H9 (cell line): ENCODE data around the gene LPCAT3. TPM values are rescaled to one million over a fixed set of nuclear protein-coding genes. Genes with fewer than 3 reads are reported as not detected.

Experiments
- DNase-seq: peaks from one replicate; pipeline ENCODE4 v3.0.0-alpha.2; 2017
- H2AFZ ChIP-seq: one replicate; pipeline ENCODE4 v1.6.1; 2013; ENCODE audit warnings: mild to moderate bottlenecking, low read length, control low read depth, moderate library complexity
- H2AK5ac ChIP-seq: 2 replicates; pipeline ENCODE4 v1.6.1; 2013; ENCODE audit warnings: low read length, control low read depth, mixed read lengths; ENCODE audit not compliant: insufficient read length
- H2BK120ac ChIP-seq: one replicate; pipeline ENCODE4 v1.6.1; 2013; ENCODE audit warnings: low read depth, mild to moderate bottlenecking, low read length, control low read depth, inconsistent platforms; ENCODE audit not compliant: poor library complexity, severe bottlenecking
- H2BK12ac ChIP-seq: 2 replicates; pipeline ENCODE4 v1.6.1; 2013; ENCODE audit warnings: low read length, control low read depth, mixed read lengths, low read depth; ENCODE audit not compliant: insufficient read length
- H2BK15ac ChIP-seq: 2 replicates; pipeline ENCODE4 v1.6.1; 2013; ENCODE audit warnings: low read depth, low read length, control low read depth
- H2BK20ac ChIP-seq: one replicate; pipeline ENCODE4 v1.6.1; 2013; ENCODE audit warnings: low read depth, mild to moderate bottlenecking, low read length, control low read depth, inconsistent platforms; ENCODE audit not compliant: poor library complexity, severe bottlenecking
- H2BK5ac ChIP-seq: 2 replicates; pipeline ENCODE4 v1.6.1; 2013; ENCODE audit warnings: low read length, control low read depth, mixed read lengths; ENCODE audit not compliant: insufficient read length
- H3K14ac ChIP-seq: 2 replicates; pipeline ENCODE4 v1.6.1; 2013; ENCODE audit warnings: low read length, control low read depth; ENCODE audit not compliant: insufficient read depth
- H3K18ac ChIP-seq: 2 replicates; pipeline ENCODE4 v1.6.1; 2013; ENCODE audit warnings: low read depth, mild to moderate bottlenecking, mixed read lengths, low read length, control low read depth; ENCODE audit not compliant: insufficient read length
- H3K23ac ChIP-seq: 2 replicates; pipeline ENCODE4 v1.6.1; 2013; ENCODE audit warnings: low read length, control low read depth, mixed read lengths, low read depth; ENCODE audit not compliant: insufficient read length
- H3K23me2 ChIP-seq: 2 replicates; pipeline ENCODE4 v1.6.1; 2013; ENCODE audit warnings: low read depth, mild to moderate bottlenecking, mixed read lengths, low read length, control low read depth; ENCODE audit not compliant: insufficient read length, poor library complexity, severe bottlenecking
- H3K27ac ChIP-seq: 2 replicates; pipeline ENCODE4 v1.5.1; 2013; ENCODE audit warnings: low read length, control low read depth, mixed read lengths, low read depth; ENCODE audit not compliant: insufficient read length
- H3K27me3 ChIP-seq: 2 replicates; pipeline ENCODE4 v1.6.1; 2013; ENCODE audit warnings: low read length, control low read depth, inconsistent platforms; ENCODE audit not compliant: insufficient read depth
- H3K4ac ChIP-seq: 2 replicates; pipeline ENCODE4 v1.6.1; 2013; ENCODE audit warnings: low read depth, mild to moderate bottlenecking, control low read depth, inconsistent platforms, low read length, moderate library complexity
- H3K4me1 ChIP-seq: 2 replicates; pipeline ENCODE4 v1.6.1; 2013; ENCODE audit warnings: low read length, control low read depth, inconsistent platforms; ENCODE audit not compliant: insufficient read depth
- H3K4me2 ChIP-seq: 2 replicates; pipeline ENCODE4 v1.6.1; 2013; ENCODE audit warnings: low read length, control low read depth, mixed read lengths; ENCODE audit not compliant: insufficient read length, insufficient read depth
- H3K56ac ChIP-seq: 2 replicates; pipeline ENCODE4 v1.6.1; 2013; ENCODE audit warnings: low read depth, mild to moderate bottlenecking, mixed read lengths, low read length, control low read depth; ENCODE audit not compliant: insufficient read length
- H3K79me1 ChIP-seq: 2 replicates; pipeline ENCODE4 v1.6.1; 2013; ENCODE audit warnings: low read depth, mild to moderate bottlenecking, moderate library complexity, low read length, control low read depth, inconsistent platforms; ENCODE audit not compliant: insufficient read depth, poor library complexity, severe bottlenecking
- H3K79me2 ChIP-seq: 2 replicates; pipeline ENCODE4 v1.6.1; 2013; ENCODE audit warnings: low read length, control low read depth, inconsistent platforms; ENCODE audit not compliant: insufficient read depth
- H3K9ac ChIP-seq: 2 replicates; pipeline ENCODE4 v1.6.1; 2013; ENCODE audit warnings: low read length, control low read depth, mixed read lengths; ENCODE audit not compliant: insufficient read length; ENCODE audit errors: extremely low read depth
- H3K9me3 ChIP-seq: one replicate; pipeline ENCODE4 v1.6.1; 2013; ENCODE audit warnings: low read depth, low read length, inconsistent platforms; ENCODE audit not compliant: control insufficient read depth
- H3T11ph ChIP-seq: one replicate; pipeline ENCODE4 v1.6.1; 2013; ENCODE audit warnings: mild to moderate bottlenecking, low read length, control low read depth, inconsistent platforms
- H4K20me1 ChIP-seq: one replicate; pipeline ENCODE4 v1.6.1; 2013; ENCODE audit not compliant: control insufficient read depth, insufficient read length, insufficient read depth
- H4K5ac ChIP-seq: 2 replicates; pipeline ENCODE4 v1.6.1; 2013; ENCODE audit warnings: low read depth, mild to moderate bottlenecking, mixed read lengths, low read length, control low read depth; ENCODE audit not compliant: insufficient read length
- H4K8ac ChIP-seq: replicated peaks from 2 replicates; pipeline ENCODE4 v1.6.1; 2013; ENCODE audit warnings: low read length, control low read depth, mixed read lengths, low read depth; ENCODE audit not compliant: insufficient read length
- H4K91ac ChIP-seq: 2 replicates; pipeline ENCODE4 v1.6.1; 2013; ENCODE audit warnings: low read depth, mild to moderate bottlenecking, moderate library complexity, mixed read lengths, low read length, control low read depth; ENCODE audit not compliant: insufficient read length
- H3K27ac Mint-ChIP-seq, 3 experiments: 2 replicates in 2 of 3; 3 replicates in 1 of 3; pipeline ENCODE4 v1.8.0; 2020 to 2021; ENCODE audit warnings: mixed read lengths in 3 of 3, mild to moderate bottlenecking in 1 of 3, moderate library complexity in 1 of 3
- H3K27me3 Mint-ChIP-seq: 2 replicates; pipeline ENCODE4 v1.8.0; 2021; ENCODE audit warnings: low read depth, mild to moderate bottlenecking, moderate library complexity, mixed read lengths
- H3K36me3 Mint-ChIP-seq, 3 experiments: 2 replicates in 2 of 3; 3 replicates in 1 of 3; pipeline ENCODE4 v1.8.0; 2020 to 2021; ENCODE audit warnings: low read depth in 3 of 3, mixed read lengths in 3 of 3; ENCODE audit not compliant: insufficient read depth in 1 of 3
- H3K4me1 Mint-ChIP-seq, 2 experiments: 2 replicates each; pipeline ENCODE4 v1.8.0; 2020; ENCODE audit warnings: mixed read lengths in 2 of 2
- H3K4me3 Mint-ChIP-seq, 2 experiments: 2 replicates in 1 of 2; 3 replicates in 1 of 2; pipeline ENCODE4 v1.8.0; 2020 to 2021; ENCODE audit warnings: mild to moderate bottlenecking in 2 of 2, mixed read lengths in 2 of 2, moderate library complexity in 1 of 2
- H3K9me3 Mint-ChIP-seq, 2 experiments: 2 replicates in 1 of 2; 3 replicates in 1 of 2; pipeline ENCODE4 v1.8.0; 2020; ENCODE audit warnings: mild to moderate bottlenecking in 2 of 2, mixed read lengths in 2 of 2, moderate library complexity in 1 of 2
- CTCF ChIP-seq: fragments of 200-600 bp; sonication (generic); conservative IDR thresholded peaks from 3 replicates; pipeline ENCODE4 v1.8.0; 2021; ENCODE audit warnings: antibody characterized with exemption, mild to moderate bottlenecking
- WGBS: extraction: QIAGEN DNeasy Blood & Tissue Kit; methylation state at CpG from one replicate; pipeline ENCODE4 v1.1.7; 2013; ENCODE audit warnings: missing lambda C conversion rate, low lambda C conversion rate, mixed read lengths; ENCODE audit not compliant: insufficient read length; ENCODE audit errors: extremely low coverage; 5-methylcytosine and 5-hydroxymethylcytosine counted together
- total RNA-seq: library from RNA; stranded (reverse); gene quantifications from 2 replicates; pipeline ENCODE4 v1.2.1, GENCODE V29; 2021

Gene LPCAT3
- total RNA-seq, 1 experiment from 2014 or later, result 47.7 TPM

- Histone ChIP-seq H3K4me1 (peaks cover 2% of the 10 kb centered on the region; the same call in 1 of the 2 replicates), H3K4ac (no peak overlapping the region), H2BK12ac (no peak overlapping the region), H2BK120ac (no peak overlapping the region), H2BK15ac (no peak overlapping the region), H3K79me2 (no peaks in the 10 kb centered on the region), H3K9me3 (no peaks in the 10 kb centered on the region), H4K8ac (no peak overlapping the region), H3K23ac (no peak overlapping the region), H3K9ac (no peak overlapping the region), H2BK20ac (no peak overlapping the region), H3K56ac (no peak overlapping the region), H4K5ac (no peak overlapping the region), H3K27ac (no peak overlapping the region), H3K4me2 (no peak overlapping the region), H3K23me2 (no peaks in the 10 kb centered on the region), H3K27me3 (no peaks in the 10 kb centered on the region), H2BK5ac (no peak overlapping the region), H3K79me1 (no peaks in the 10 kb centered on the region), H3K18ac (no peak overlapping the region), H4K91ac (no peak overlapping the region), H3T11ph (no peak overlapping the region), H3K14ac (no peak overlapping the region), H2AFZ (no peak overlapping the region), H2AK5ac (no peak overlapping the region), H4K20me1 (peaks cover 2% of the 10 kb centered on the region)
- Mint-ChIP-seq H3K9me3 (no peaks in the 10 kb centered on the region), H3K27me3 (no peaks in the 10 kb centered on the region; the same call in 1 of the 2 replicates), H3K27ac (peak overlapping the region in 1 of 3 experiments; percentile 81; a peak in 1 of 7 replicates), H3K4me3 (no peak overlapping the region), H3K4me1 (peaks cover 14 to 26% of the 10 kb centered on the region in 2 experiments), H3K36me3 (peaks cover 0 to 6% (median 0%) of the 10 kb centered on the region in 3 experiments; a peak in 4 of 7 replicates)
- no CpG with 5 or more reads among the region's 15 CpGs for WGBS
- TF ChIP-seq CTCF, result no peak
- no peak for DNase-seq
Observed at GRCh38 chr12:6952863-6953441, 65.3 kb downstream of the LPCAT3 start.
